HL-60/S4 (cell line): Measurements from ENCODE around the gene BCL2L13.
"Not testable (repeated sequence)": the region's sequence is repeated elsewhere in the genome, so short reads cannot be mapped to it uniquely, and the experiment has no call there.

Experiments used
- in situ Hi-C: fragments of 300-500 bp; cut with MboI; formaldehyde crosslinking; loops from 2 replicates; pipeline ENCODE4 v1.14.3; 2022; ENCODE audit warnings: low sequenced_read_pairs

BCL2L13 gene

GRCh38 chr22:17751596-17751995, 113.0 kb downstream of the BCL2L13 start:
- in situ Hi-C loops, result no loop called here

- in situ Hi-C loops, result no loop called here
Observed at GRCh38 chr22:17753401-17753989, 114.9 kb downstream of the BCL2L13 start.

- in situ Hi-C loops, result no loop called here
Observed at GRCh38 chr22:17754233-17754925, 115.8 kb downstream of the BCL2L13 start.

- in situ Hi-C loops, result no loop called here
Observed at GRCh38 chr22:17761138-17761488, 122.6 kb downstream of the BCL2L13 start.

GRCh38 chr22:17763442-17763841, 124.9 kb downstream of the BCL2L13 start:
- in situ Hi-C loops, result not testable (repeated sequence)

- in situ Hi-C loops, result no loop called here
Observed at GRCh38 chr22:17764036-17764435, 125.5 kb downstream of the BCL2L13 start.

GRCh38 chr22:17764852-17765251, 126.3 kb downstream of the BCL2L13 start:
- in situ Hi-C loops, result not testable (repeated sequence)

GRCh38 chr22:17767233-17768065, 128.9 kb downstream of the BCL2L13 start:
- in situ Hi-C loops, result no loop called here

GRCh38 chr22:17769013-17769715, 130.6 kb downstream of the BCL2L13 start:
- in situ Hi-C loops, result no loop called here

GRCh38 chr22:17769716-17770082, 131.1 kb downstream of the BCL2L13 start:
- in situ Hi-C loops, result loop anchor here (10.0 kb wide), 2 partner anchors 65 to 135 kb away; partner anchors contain the start of gene BCL2L13

GRCh38 chr22:17770180-17771077, 131.9 kb downstream of the BCL2L13 start:
- in situ Hi-C loops, result loop anchor here (10.0 kb wide), 2 partner anchors 64 to 136 kb away; partner anchors contain the start of gene BCL2L13

- in situ Hi-C loops, result loop anchor here (10.0 kb wide), 2 partner anchors 62 to 138 kb away; partner anchors contain the start of gene BCL2L13
Observed at GRCh38 chr22:17772249-17772957, 133.8 kb downstream of the BCL2L13 start.

- in situ Hi-C loops, result loop anchor here (10.0 kb wide), 2 partner anchors 62 to 138 kb away; partner anchors contain the start of gene BCL2L13
Observed at GRCh38 chr22:17772958-17773605, 134.5 kb downstream of the BCL2L13 start.

- in situ Hi-C loops, result loop anchor here (10.0 kb wide), 2 partner anchors 61 to 139 kb away; partner anchors contain the start of gene BCL2L13
Observed at GRCh38 chr22:17773606-17774205, 135.1 kb downstream of the BCL2L13 start.

GRCh38 chr22:17774206-17774925, 135.8 kb downstream of the BCL2L13 start, which contains the start of gene BID:
Gene BID (minus strand): TSS chr22:17774469. CDS start chr22:17750116, 24,353 bp downstream.
- in situ Hi-C loops, result loop anchor here (10.0 kb wide), 2 partner anchors 60 to 140 kb away; partner anchors contain the start of gene BCL2L13

- in situ Hi-C loops, result loop anchor here (10.0 kb wide), 2 partner anchors 60 to 140 kb away; partner anchors contain the start of gene BCL2L13
Observed at GRCh38 chr22:17774926-17775685, 136.5 kb downstream of the BCL2L13 start.
